Measurements from ENCODE around the gene PPP1R7. TPM values are rescaled to one million over a fixed set of nuclear protein-coding genes. Genes with fewer than 3 reads are reported as not detected.

PPP1R7 gene
- polyA plus RNA-seq, 1 donor from 2014 or later: 59.3 TPM

DNA sequence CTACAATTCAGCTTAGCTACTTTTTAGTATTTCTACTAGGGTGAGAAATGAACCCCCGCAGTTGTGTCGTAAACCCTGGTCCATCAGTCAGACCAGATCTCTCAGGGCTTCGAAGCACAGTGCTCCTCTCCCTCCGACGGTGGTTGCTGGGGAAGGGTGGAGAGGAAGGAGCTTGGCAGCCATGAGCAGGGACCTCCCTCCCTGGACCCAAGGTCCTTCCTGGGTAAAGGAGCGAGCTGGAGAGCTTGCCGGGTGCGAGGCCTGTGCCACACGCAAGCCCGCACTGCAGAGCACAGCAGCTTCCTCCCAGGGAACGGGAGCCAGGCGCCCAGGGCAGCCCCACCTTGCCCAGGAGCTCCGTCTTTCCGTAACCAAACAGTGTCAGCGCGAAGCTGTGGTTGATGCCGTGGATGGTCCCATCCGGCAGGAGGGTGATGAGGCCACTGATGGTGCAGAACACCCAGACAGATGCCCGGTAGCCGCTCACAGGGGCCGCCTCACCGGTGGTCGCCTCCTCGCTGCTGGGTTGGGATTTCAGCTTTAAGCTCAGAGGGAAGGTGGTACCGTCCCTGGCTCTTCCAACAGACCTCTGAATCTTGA is 13.5 kb upstream of the PPP1R7 start:
- H3K4me3 ChIP-seq (ENCODE audit: low read length): no peak overlapping the region
- H3K36me3 ChIP-seq (ENCODE audit: insufficient read depth, low read length): no peaks in the 10 kb centered on the region
- no peak overlapping the region for H3K27ac ChIP-seq (ENCODE audit: low read length)
- no peaks in the 10 kb centered on the region for H4K20me1 ChIP-seq (ENCODE audit: insufficient read depth)
- no peak overlapping the region for H2AFZ ChIP-seq (ENCODE audit: low read depth, low read length)
- no peaks in the 10 kb centered on the region for H3K27me3 ChIP-seq (ENCODE audit: insufficient read depth, low read depth, low read length)
- H3K79me2 ChIP-seq (replicated peaks; ENCODE audit: insufficient read depth, low read length): no peaks in the 10 kb centered on the region
- H3K9me3 ChIP-seq (ENCODE audit: low read length): no peaks in the 10 kb centered on the region
- H3K9me2 ChIP-seq (ENCODE audit: insufficient read depth, low read length): no peaks in the 10 kb centered on the region
- no peaks in the 10 kb centered on the region for H3F3A ChIP-seq (ENCODE audit: insufficient read depth, low read length, poor library complexity, severe bottlenecking)
- TF ChIP-seq RAD21 (conservative IDR thresholded peaks at IDR 0.05): no peak
- TF ChIP-seq SMC3 (conservative IDR thresholded peaks at IDR 0.05; ENCODE audit: poor library complexity): no peak
- no peak for TF ChIP-seq EP300 (conservative IDR thresholded peaks at IDR 0.05; ENCODE audit: poor library complexity, severe bottlenecking)
- TF ChIP-seq, protein P1, sequence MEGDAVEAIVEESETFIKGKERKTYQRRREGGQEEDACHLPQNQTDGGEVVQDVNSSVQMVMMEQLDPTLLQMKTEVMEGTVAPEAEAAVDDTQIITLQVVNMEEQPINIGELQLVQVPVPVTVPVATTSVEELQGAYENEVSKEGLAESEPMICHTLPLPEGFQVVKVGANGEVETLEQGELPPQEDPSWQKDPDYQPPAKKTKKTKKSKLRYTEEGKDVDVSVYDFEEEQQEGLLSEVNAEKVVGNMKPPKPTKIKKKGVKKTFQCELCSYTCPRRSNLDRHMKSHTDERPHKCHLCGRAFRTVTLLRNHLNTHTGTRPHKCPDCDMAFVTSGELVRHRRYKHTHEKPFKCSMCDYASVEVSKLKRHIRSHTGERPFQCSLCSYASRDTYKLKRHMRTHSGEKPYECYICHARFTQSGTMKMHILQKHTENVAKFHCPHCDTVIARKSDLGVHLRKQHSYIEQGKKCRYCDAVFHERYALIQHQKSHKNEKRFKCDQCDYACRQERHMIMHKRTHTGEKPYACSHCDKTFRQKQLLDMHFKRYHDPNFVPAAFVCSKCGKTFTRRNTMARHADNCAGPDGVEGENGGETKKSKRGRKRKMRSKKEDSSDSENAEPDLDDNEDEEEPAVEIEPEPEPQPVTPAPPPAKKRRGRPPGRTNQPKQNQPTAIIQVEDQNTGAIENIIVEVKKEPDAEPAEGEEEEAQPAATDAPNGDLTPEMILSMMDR (IDR thresholded peaks at IDR 0.05; ENCODE audit: poor library complexity, severe bottlenecking): no peak
- TF ChIP-seq MXI1 (conservative IDR thresholded peaks at IDR 0.05; ENCODE audit: poor library complexity, severe bottlenecking): no peak
- no peak for TF ChIP-seq EZH2 (IDR thresholded peaks at IDR 0.05; ENCODE audit: borderline replicate concordance, insufficient read depth, low read length, poor library complexity, severe bottlenecking)
- TF ChIP-seq, protein P2, sequence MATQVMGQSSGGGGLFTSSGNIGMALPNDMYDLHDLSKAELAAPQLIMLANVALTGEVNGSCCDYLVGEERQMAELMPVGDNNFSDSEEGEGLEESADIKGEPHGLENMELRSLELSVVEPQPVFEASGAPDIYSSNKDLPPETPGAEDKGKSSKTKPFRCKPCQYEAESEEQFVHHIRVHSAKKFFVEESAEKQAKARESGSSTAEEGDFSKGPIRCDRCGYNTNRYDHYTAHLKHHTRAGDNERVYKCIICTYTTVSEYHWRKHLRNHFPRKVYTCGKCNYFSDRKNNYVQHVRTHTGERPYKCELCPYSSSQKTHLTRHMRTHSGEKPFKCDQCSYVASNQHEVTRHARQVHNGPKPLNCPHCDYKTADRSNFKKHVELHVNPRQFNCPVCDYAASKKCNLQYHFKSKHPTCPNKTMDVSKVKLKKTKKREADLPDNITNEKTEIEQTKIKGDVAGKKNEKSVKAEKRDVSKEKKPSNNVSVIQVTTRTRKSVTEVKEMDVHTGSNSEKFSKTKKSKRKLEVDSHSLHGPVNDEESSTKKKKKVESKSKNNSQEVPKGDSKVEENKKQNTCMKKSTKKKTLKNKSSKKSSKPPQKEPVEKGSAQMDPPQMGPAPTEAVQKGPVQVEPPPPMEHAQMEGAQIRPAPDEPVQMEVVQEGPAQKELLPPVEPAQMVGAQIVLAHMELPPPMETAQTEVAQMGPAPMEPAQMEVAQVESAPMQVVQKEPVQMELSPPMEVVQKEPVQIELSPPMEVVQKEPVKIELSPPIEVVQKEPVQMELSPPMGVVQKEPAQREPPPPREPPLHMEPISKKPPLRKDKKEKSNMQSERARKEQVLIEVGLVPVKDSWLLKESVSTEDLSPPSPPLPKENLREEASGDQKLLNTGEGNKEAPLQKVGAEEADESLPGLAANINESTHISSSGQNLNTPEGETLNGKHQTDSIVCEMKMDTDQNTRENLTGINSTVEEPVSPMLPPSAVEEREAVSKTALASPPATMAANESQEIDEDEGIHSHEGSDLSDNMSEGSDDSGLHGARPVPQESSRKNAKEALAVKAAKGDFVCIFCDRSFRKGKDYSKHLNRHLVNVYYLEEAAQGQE (IDR thresholded peaks at IDR 0.05; ENCODE audit: borderline replicate concordance): no peak
- no peak overlapping the region for H3K9ac ChIP-seq (ENCODE audit: low read length)
- H3K4me2 ChIP-seq (ENCODE audit: low read length): no peak overlapping the region

DNA sequence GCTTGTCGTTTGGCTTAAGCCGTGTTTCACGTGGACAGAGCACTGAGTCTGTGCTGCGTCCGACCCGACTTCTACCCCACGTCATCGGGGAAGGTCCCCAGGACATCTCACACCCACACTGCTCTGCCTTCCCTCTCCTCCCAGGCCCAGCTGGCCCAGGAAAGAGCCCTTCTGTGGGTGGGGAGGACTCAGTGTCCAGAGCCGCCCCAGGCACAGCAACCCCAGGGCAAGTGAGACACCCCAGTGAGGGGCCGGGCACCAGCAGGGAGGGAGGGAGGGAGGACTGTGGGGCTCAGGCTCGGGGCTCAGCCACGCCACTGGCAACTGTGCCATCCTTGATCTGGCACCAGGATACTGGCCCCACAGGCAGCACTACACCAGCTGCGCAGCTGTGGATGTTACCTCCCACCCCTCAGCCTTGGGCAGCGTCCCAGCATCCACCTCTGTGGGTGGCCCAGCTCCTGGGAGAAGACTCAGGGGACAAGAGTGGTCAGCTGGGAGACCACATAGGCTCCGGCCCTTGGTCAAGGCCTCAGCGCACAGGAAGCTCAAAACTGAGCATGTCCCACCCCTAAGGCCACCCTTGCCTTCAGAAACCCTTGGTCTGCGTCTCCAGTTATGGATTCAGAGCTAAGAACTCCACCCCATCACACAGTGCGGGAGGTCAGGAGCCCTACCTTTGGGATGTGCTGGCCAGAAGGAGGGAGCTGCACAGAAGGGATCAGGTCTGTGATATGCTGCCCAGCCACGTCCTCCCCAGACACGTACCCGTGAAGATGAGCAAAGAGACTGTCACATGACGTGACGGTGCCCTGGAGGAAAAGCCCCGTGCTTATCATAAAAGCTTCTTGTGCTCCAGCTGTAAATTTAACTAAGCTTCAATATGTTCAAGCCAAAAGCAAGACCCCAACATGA is 12.7 kb upstream of the PPP1R7 start:
- H3K4me3 ChIP-seq (ENCODE audit: low read length): no peak overlapping the region
- no peaks in the 10 kb centered on the region for H3K9me2 ChIP-seq (ENCODE audit: insufficient read depth, low read length)
- no peaks in the 10 kb centered on the region for H3K36me3 ChIP-seq (ENCODE audit: insufficient read depth, low read length)
- no peak overlapping the region for H3K27ac ChIP-seq (ENCODE audit: low read length)
- H3K79me2 ChIP-seq (replicated peaks; ENCODE audit: insufficient read depth, low read length): no peaks in the 10 kb centered on the region
- H3K27me3 ChIP-seq (ENCODE audit: insufficient read depth, low read depth, low read length): no peaks in the 10 kb centered on the region
- no peaks in the 10 kb centered on the region for H3K9me3 ChIP-seq (ENCODE audit: low read length)
- H3K4me2 ChIP-seq (ENCODE audit: low read length): no peak overlapping the region
- no peak overlapping the region for H2AFZ ChIP-seq (ENCODE audit: low read depth, low read length)
- H3F3A ChIP-seq (ENCODE audit: insufficient read depth, low read length, poor library complexity, severe bottlenecking): no peaks in the 10 kb centered on the region
- no peaks in the 10 kb centered on the region for H4K20me1 ChIP-seq (ENCODE audit: insufficient read depth)
- TF ChIP-seq EP300 (conservative IDR thresholded peaks at IDR 0.05; ENCODE audit: poor library complexity, severe bottlenecking) (no peak), POLR2AphosphoS5 (IDR thresholded peaks at IDR 0.05) (no peak), RAD21 (conservative IDR thresholded peaks at IDR 0.05) (no peak)
- no peak overlapping the region for H3K9ac ChIP-seq (ENCODE audit: low read length)

Measured in neural cell (in vitro differentiated cells).